HG03280 (cell line): Measurements from ENCODE around the gene CCN5.
"Not testable (repeated sequence)": the region's sequence is repeated elsewhere in the genome, so short reads cannot be mapped to it uniquely, and the experiment has no call there.

ENCODE experiments used
- ATAC-seq: cut with Tn5 transposase; IDR thresholded peaks from one replicate; pipeline ENCODE4 v1.9.1; 2021; ENCODE audit warnings: mild to moderate bottlenecking, moderate library complexity; ENCODE audit not compliant: unreplicated experiment

CCN5 gene, protein sequence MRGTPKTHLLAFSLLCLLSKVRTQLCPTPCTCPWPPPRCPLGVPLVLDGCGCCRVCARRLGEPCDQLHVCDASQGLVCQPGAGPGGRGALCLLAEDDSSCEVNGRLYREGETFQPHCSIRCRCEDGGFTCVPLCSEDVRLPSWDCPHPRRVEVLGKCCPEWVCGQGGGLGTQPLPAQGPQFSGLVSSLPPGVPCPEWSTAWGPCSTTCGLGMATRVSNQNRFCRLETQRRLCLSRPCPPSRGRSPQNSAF

DNA sequence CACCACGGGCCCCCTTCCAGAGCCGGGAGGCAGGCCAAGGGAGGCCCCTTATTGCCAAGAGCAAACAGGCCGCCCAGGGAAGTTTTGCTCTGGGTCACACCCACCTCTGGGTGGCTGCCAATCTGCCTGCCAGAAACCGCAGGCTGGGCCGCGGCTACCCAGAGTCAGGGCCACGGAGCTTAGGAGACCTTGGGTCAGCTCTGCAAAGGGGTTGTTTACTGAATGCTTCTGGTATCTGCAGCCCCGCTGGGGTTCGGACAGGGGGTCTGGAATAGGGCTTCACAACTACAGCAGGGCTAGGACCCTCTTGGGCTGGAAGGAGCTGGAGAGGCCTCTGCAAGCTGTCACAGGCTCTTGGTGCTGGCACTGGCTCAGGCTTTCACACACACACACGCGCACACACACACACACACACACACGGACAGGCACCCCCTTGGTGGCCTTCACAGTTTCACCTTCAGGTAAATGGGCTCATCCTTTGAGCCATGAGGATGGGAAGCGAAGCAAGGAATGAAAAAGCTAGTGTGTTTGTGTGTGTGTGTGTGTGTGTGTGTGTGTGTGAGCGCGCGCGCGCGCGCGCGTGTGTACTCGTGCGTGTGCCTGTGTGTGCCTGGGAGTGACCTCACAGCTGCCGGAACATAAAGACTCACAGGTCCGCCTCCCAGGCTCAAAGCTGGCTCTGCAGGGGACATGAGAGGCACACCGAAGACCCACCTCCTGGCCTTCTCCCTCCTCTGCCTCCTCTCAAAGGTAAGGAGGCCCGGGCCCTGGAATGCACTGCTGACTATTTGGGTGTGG is at the start of gene CCN5:
Gene CCN5 (plus strand): TSS at position 669 of the 798 bp plus-strand sequence. CDS start 22 bp downstream, at position 691.
- ATAC-seq: no peak

DNA sequence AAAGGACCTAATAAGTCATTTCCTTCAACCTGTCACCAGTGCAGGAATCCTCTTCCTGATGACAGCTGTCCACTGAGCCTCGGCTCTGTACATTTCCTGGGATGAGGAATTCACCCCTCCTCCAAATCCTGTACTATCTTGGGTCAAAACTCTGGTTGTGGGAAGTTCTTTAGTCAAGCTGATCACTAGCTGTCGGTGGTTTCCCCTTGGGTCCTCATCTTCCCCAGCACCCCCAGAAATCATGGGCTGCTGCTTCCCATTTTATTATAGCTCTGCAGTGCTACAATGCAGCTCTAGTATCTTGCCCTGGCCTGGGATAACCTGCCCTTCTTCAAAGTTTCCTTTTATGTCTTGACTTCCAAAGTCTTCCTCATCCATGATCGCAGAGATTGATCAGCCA is 49.1 kb upstream of the CCN5 start:
- no peak for ATAC-seq

DNA sequence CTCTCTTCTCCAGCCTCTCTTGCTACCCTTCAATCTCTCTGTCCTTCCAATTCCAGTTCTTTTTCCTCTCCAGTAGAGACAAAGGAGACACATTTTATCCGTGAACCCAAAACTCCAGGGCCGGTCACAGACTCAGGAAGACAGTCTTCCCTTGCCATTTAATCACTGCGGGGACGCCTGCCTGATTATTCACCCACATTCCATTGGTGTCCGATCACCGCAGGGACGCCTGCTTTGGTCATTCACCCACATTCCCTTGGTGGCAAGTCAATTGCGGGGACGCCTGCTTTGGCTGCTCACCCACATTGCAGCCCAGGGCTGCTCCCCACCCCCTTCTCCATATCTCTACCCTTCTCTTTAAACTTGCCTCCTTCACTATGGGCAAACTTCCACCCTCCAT is 44.3 kb upstream of the CCN5 start:
- ATAC-seq: not testable (repeated sequence)

DNA sequence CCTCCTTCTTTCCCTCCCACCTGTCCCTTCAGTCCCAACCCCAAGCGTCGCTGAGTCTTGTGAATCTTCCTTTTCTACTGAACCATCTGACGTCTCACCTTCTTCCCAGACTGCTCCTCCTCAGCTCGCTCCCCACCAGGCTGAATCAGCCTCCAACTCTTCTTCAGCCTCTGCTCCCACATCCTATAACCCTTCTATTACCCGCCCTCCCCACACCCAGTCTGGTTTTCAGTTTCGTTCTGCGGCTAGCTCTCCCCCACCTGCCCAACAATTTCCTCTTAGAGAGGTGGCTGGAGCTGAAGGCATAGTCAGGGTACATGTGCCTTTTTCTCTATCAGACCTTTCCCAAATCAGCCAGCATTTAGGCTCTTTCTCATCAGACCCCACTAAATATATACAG is 43.6 kb upstream of the CCN5 start:
- not testable (repeated sequence) for ATAC-seq

DNA sequence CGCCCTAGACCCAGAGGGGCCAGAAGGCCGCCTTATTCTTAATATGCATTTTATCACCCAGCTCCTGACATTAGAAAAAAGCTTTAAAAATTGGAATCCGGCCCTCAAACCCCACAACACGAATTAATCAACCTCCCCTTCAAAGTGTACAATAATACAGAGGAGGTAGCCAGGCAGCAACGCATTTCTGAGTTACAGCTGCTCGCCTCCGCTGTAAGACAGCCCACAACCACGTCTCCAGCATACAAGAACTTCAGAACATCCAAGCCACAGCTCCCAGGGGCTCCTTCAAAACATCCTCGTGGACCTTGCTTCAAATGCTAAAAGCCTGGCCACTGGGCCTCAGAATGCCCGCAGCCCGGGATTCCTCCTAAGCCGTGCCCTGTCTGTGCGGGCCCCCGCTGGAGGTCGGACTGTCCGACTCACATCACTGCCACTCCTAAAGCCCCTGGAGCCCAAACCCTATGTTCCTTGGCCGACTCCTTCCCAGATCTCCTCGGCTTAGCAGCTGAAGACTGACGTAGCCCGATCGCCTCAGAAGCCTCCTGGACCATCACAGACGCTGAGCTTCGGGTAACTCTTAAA is 42.8 kb upstream of the CCN5 start:
- not testable (repeated sequence) for ATAC-seq

DNA sequence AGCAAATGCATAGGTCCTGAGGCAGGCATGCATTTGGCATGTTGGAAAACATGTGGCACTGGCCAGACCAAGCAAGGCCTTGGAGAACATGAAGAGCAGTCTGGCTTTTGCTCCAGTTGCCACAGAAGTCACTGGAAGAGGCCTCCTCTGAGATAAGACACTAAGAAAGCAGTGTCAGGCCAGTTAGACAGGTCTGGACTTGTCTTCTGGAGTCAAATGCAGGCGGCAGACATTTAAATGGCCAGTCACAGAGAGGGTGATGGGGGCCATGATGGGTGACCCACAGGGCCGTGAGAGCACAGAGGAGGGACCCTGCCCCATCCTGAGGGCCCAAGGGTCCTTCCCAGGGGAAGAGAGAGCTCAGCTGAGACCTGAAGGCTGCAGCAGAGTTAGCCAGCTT is 36.9 kb upstream of the CCN5 start:
- ATAC-seq: no peak

DNA sequence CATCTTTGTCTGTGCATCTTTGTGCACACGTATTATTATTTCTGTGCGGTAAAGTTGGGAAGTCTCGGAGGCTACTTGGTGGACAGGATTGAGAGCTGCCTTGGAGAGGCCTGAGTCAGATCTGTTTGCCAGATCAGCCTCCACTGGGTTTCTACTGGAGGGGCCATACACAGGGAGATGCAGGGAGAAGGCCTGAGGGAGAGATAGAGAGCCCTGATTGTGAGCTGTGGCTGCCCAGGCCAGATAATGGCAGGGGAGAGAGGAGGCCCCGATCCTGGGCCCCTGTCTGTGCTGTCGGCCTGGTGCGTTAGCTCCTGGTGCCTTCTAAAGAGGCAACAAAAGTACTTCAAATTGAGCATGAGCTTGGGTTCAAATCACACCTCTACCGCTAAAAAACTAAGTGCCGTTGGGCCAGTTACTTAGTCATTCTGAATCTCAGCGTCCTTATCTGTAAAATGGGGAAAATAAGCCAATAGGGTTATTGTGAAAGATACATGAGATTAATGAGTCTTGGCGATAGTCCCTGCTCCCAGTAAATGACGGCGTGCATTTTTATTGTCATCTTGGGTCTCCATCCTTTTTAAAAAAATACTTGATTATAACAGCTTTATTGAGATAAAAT is 36.1 kb upstream of the CCN5 start:
- ATAC-seq: no peak

DNA sequence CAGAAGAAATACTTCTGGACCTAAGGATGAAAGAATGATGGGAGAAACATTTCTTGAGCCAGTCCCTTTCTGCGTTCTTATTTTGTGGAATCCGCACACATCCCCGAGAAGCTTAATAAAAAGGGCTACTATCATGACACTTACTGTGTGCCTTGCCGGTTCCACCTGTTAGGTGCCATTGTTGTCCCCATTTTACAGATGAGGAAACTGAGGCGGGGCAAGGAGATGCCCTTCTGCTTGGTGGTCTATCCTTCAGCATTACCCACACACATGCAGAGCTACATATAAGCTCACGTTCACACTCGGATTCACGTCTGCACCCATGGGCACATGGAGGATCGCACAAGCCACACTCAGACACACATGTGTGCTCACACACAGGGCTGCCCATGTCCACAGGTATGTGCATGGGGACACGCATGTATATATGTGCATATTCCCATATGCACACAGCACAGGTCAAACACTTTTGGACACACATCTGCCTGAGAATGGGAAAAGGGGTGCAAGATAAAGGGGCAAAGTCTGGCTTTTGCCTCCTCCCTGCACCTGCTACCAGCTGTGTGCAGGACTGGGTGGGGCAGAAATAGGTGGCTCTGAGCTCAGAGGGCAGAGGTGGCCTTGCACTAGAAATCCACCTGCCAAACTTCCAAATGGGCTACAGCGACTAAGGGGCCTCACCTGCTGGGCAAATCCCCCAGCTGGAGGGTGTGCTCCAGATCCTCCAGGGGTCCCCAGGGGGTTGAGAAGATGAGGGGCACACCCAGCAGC is 33.2 kb upstream of the CCN5 start:
- ATAC-seq: no peak

DNA sequence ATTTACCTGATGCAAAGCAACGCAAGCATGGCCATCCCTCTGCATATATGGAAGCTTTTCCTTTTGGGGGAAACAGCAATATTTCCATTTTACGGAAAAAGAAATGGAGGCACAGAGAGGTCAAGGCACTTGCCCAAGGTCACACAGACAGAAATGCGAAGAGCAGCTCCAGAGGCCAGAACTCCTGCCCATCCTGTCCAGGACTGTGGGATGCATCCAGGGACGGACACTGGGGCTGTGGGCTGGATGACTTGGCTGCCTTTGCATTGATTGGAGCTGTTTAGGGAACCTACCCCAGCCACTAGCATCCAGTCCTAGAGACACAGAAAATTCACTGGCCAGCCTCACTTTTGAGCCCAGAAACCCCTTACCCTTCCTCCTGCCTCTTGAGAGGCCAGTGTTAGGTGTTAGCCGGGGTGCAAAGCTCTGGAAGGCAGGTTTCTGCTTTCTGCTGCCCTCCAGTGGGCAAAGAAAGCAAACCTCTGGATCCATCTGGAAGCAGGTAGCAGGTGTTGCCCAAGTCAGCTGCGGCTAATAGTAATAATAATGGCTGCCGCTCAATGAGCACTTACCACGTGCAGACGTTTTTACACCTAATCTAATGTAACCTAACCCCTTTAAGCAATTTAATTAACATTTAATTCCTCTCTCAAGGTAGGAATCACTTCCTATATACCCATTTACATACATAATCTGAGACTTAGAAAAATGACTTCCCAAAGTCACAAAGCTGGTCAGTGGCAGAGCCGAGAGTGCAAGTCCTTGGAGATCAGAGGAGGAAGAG is 31.7 kb upstream of the CCN5 start:
- peak; percentile 82 for ATAC-seq

DNA sequence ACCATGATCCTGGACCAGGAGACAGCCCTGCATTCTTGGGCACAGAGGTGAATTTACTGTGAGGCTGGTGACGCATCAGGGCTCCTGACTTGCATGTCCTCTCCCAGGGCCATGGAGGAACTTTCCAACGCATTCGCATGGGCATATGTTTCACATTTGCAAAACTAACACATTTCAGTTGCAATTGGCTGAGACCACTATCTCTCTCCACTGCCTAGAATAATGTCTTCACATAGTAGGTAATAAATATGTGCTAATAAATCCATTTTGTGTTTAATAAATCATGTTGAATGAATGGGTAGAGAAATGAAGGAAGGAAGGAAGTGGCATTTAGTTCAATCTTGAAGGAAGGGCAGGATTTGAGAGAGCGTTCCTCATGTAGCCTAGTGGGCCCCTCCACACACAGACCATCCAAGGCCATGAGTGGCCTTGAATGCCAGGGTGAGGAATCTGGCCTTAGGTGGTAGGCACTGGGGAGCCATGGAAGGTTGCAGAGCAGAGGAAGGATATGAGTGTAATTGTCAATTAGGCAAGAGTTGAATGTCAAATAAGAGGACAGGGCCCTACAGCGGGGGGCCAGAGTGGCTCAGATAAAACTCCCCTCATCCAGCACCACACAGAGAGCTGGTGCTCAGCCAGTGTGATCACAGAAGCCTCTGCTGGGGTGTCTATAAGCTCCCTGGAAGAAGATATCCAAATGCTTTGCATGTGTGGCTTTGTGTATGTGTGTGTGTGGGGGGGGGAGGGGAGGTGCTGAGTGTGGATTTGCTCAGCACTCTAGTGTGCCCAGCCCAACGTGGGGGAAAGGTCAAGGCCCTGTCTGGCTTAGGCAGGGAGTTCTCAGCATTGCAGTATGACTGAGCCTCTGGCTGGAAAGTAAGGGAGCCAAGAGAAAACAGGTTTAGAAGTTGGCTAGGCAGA is 30.9 kb upstream of the CCN5 start:
- ATAC-seq: no peak

DNA sequence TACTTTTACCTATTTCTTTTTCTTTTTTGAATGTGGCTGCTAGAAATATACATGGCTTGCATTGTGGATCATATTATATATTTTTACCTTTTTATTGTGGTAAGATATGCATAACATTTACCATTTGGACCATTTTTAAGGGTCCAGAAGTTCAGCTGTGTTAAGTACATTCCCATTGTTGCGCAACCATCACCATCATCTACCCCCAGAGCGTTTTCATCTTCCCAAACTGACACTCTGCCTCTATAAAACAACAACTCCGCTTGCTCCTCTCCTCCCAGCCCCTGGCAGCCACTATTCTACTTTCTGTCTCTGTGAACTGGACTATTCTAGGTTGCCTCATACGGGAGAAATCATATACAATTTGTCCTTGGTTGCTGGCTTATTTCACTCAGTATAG is 28.2 kb upstream of the CCN5 start:
- ATAC-seq: no peak

DNA sequence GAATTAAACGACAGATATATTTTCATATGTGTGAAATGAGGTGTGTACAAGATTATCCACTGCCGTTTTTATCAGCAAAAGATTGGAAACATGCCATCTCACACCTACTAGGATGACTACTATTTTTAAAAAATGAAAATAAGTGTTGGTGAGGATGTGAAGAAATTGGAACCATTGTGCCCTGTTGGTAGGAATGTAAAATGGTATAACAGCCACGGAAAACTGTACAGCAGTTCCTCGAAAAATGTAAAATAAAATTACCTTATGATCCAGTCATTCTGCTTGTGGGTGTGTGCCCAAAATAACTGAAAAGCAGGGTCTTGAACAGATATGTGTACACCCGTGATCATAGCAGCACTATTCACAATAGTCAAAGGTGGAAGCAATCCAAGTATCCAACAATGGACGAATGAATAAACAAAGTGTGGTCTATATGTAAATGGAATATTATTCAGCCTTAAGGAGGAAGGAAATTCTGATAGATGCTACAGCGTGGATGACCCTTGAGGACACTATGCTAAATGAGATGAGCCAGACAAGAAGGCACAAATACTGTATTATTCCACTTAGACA is 27.0 kb upstream of the CCN5 start:
- ATAC-seq: no peak

DNA sequence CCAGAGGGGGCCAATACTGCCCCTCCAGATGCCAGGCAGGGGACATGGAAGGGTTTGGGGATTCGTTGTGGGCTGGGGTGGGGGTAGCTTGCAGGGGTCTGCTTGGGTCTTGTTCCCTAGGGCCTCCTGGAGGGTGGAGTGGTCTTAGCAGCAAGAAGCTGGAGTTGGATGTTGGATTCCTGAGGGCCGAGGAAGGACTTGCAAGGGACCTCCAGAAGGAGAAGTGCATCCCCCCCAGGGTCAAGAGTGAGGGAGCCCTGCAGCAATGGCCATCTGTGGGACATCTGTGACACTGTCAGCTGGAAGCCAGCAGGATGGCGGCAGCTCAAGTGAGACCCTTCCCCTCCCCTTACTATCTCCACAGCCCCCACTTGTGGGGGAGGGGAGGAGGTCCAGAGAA is 25.4 kb upstream of the CCN5 start:
- no peak for ATAC-seq

DNA sequence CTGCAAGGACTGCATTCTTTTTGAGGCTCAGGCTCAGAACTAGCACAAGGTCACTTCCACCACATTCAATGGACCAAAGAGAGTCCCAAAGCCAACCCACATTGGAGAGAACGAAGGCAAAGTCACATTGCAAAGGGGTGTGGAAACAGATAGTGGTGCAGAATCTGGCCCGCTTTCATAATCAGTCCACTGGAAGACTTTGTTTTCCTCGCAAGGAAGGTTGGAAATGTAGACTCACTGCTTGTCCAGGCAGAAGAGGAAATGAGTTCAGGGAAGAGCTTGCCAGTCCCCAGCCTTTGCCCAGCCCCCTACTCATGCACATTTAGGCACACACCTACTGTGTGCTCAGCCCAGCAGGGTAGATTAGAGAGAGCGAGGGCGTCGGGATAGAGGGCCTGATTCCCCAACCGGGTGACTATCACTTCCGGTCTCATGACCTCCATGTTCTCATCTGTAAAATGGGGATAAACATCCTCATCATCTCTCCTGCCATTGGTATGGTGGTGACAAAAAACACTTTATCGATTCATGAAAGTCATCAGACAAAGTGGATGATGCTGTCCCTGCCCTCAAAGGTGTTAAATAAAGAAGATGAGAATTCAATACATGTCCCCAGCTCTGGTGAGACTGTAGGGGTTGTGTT is 24.3 kb upstream of the CCN5 start:
- ATAC-seq: no peak

DNA sequence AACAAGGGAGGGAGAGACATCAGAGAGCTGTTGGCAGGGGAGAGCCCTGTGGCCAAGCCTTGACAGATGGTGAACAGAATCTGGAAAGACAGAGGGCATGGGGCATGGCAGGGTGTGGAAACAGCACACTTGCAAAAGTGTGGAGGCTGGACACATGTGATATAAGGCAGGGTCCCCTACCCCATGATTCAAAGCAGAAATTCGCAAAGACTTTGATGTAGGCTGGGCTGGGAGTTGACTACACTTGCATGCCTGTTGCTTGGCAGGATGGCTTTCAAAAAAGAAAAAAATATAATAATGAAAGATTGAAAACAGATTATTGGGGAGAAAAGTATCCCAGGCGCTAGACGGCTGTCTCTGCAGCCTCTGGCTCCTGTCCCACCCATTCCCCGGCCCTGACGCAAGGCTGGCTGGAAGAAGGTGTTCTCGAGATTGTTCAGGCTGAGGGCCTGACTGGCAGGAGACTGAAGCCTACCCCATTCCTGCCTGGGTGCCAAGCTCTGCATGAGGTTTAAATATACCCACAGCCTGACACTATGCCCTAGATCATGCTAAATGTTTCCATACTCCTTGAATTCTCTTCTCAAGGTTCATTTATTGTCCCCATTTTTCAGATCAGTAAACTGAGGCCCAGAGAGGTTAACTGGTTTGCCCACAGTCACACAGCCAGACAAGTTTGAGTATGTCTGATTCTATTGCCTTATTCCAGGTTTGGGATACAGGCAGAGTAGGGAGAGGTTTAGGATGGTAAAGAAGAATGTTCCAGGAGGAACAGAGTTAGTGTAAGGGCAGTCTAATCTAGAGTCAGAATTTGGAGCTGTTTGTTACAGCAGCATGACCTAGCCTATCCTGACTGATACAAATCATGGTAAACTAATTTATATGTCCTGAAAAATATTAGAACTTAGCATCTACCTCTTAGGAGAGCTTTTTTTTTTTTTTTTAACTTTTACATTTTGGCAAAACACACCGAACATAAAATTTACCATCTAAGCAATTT is 23.4 kb upstream of the CCN5 start:
- no peak for ATAC-seq

DNA sequence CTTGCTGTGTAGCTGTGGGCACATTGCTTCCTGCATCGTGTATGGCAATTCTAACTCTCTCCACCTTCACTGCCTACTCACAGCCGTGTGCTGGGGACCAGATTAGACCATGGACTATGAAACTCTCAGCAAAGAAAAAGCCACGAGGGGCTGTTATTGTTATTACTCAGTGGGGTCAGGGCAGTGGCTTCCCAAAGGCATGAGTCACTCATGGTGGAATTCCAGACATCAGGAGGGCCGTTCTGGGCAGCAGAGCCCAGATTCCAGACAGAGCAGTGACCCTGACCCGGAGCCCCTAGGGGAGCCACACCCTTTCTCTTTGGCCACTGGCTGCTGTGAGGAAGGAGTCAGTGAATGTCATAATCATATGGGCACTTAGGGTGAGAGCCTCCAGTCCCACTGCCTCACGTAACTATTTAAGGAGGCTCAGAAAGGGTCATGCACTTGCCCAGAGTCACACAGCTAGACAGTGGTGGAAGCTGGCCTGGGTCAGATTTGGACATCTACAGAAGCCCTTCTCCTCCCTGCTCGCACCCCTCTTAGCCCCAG is 22.2 kb upstream of the CCN5 start:
- no peak for ATAC-seq

DNA sequence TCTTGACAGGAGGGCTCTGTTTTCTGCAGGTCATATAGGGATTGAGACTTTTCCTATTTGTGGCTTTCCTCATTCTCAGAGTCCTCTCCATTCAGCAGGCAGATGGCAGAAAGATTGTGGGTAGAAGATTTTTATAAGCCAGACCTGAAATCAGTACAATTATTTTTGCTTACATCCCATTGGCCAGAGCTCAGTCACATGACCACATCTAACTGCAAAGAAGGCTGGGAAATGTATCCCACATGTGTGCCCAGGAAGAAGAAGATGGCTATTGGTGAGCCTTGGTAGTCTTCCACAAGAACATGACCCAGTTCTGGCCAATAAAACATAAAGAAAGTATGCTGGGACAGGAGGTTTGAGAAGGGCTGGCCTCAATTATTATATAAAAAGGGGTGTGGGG is 21.5 kb upstream of the CCN5 start:
- ATAC-seq: no peak
